ACC112 (cell line): ENCODE results near the gene FSTL4.

ENCODE experiments used
- H2AFZ ChIP-seq: fragments of 200-600 bp; sonication (generic); one replicate; pipeline ENCODE4 v1.6.0; 2017; ENCODE audit warnings: antibody characterized with exemption, low read length; ENCODE audit not compliant: unreplicated experiment
- H3K27ac ChIP-seq: fragments of 200-600 bp; sonication (generic); 2 replicates; pipeline ENCODE4 v1.5.1; 2014; ENCODE audit warnings: low read depth, mild to moderate bottlenecking, antibody characterized with exemption, low read length, moderate library complexity
- H3K27me3 ChIP-seq: fragments of 200-600 bp; sonication (generic); 2 replicates; pipeline ENCODE4 v1.6.1; 2014; ENCODE audit warnings: mild to moderate bottlenecking, antibody characterized with exemption, low read length, moderate library complexity, mixed read lengths; ENCODE audit not compliant: insufficient read depth
- H3K36me3 ChIP-seq: fragments of 200-600 bp; sonication (generic); 2 replicates; pipeline ENCODE4 v1.6.1; 2016; ENCODE audit warnings: mild to moderate bottlenecking, antibody characterized with exemption, low read length, moderate library complexity, mixed read lengths; ENCODE audit not compliant: insufficient read depth
- H3K4me1 ChIP-seq: fragments of 200-600 bp; sonication (generic); one replicate; pipeline ENCODE4 v1.6.1; 2016; ENCODE audit warnings: low read length, mixed read lengths; ENCODE audit not compliant: insufficient read depth, unreplicated experiment, control insufficient read depth
- H3K4me3 ChIP-seq: fragments of 200-600 bp; sonication (generic); 2 replicates; pipeline ENCODE4 v1.5.1; 2014; ENCODE audit warnings: mild to moderate bottlenecking, low read depth, low read length
- H3K79me2 ChIP-seq: fragments of 200-600 bp; sonication (generic); one replicate; pipeline ENCODE4 v1.6.0; 2016; ENCODE audit warnings: low read length; ENCODE audit not compliant: control insufficient read depth, unreplicated experiment, insufficient read depth

Gene FSTL4

GRCh38 chr5:133641683-133642082, 29.3 kb upstream of the FSTL4 start:
- H3K4me1 ChIP-seq = no peaks in the 10 kb centered on the region
- no peak overlapping the region for H2AFZ ChIP-seq
- no peaks in the 10 kb centered on the region for H3K36me3 ChIP-seq
- peaks cover 69% of the 10 kb centered on the region for H3K27me3 ChIP-seq
- no peak overlapping the region for H3K27ac ChIP-seq
- no peak overlapping the region for H3K4me3 ChIP-seq
- no peaks in the 10 kb centered on the region for H3K79me2 ChIP-seq

- Histone ChIP-seq H3K36me3 (no peaks in the 10 kb centered on the region), H3K27ac (no peak overlapping the region), H3K4me1 (no peaks in the 10 kb centered on the region), H3K4me3 (no peak overlapping the region), H2AFZ (no peak overlapping the region), H3K27me3 (peaks cover 55% of the 10 kb centered on the region), H3K79me2 (no peaks in the 10 kb centered on the region)
Measured at GRCh38 chr5:133639850-133640528, 27.6 kb upstream of the FSTL4 start.

- Histone ChIP-seq H3K27me3 (peaks cover 40% of the 10 kb centered on the region), H3K36me3 (no peaks in the 10 kb centered on the region), H3K4me3 (no peak overlapping the region), H3K4me1 (no peaks in the 10 kb centered on the region), H3K27ac (no peak overlapping the region), H2AFZ (no peak overlapping the region), H3K79me2 (no peaks in the 10 kb centered on the region)
Measured at GRCh38 chr5:133638436-133638835, 26.1 kb upstream of the FSTL4 start.

GRCh38 chr5:133637206-133637605, 24.9 kb upstream of the FSTL4 start:
- Histone ChIP-seq H3K4me3 (no peak overlapping the region), H2AFZ (no peak overlapping the region), H3K79me2 (no peaks in the 10 kb centered on the region), H3K27ac (no peak overlapping the region), H3K4me1 (no peaks in the 10 kb centered on the region), H3K36me3 (no peaks in the 10 kb centered on the region), H3K27me3 (peaks cover 28% of the 10 kb centered on the region)

- Histone ChIP-seq H3K27me3 (peaks cover 16% of the 10 kb centered on the region), H3K79me2 (no peaks in the 10 kb centered on the region), H2AFZ (no peak overlapping the region), H3K4me3 (no peak overlapping the region), H3K36me3 (no peaks in the 10 kb centered on the region), H3K4me1 (no peaks in the 10 kb centered on the region), H3K27ac (no peak overlapping the region)
Measured at GRCh38 chr5:133635051-133635450, 22.7 kb upstream of the FSTL4 start.

GRCh38 chr5:133627180-133627579, 14.8 kb upstream of the FSTL4 start:
- Histone ChIP-seq H3K36me3 (no peaks in the 10 kb centered on the region), H2AFZ (no peak overlapping the region), H3K27me3 (peaks cover 6% of the 10 kb centered on the region; the same call in 1 of the 2 replicates), H3K4me1 (no peaks in the 10 kb centered on the region), H3K27ac (no peak overlapping the region), H3K79me2 (no peaks in the 10 kb centered on the region), H3K4me3 (no peak overlapping the region)

- no peaks in the 10 kb centered on the region for H3K36me3 ChIP-seq
- no peaks in the 10 kb centered on the region for H3K4me1 ChIP-seq
- H3K27me3 ChIP-seq = peaks cover 17% of the 10 kb centered on the region; the same call in 1 of the 2 replicates
- no peak overlapping the region for H3K4me3 ChIP-seq
- H3K79me2 ChIP-seq = no peaks in the 10 kb centered on the region
- H3K27ac ChIP-seq = no peak overlapping the region
- no peak overlapping the region for H2AFZ ChIP-seq
Measured at GRCh38 chr5:133624316-133624715, 12.0 kb upstream of the FSTL4 start.

GRCh38 chr5:133618141-133618540, 5.8 kb upstream of the FSTL4 start:
- Histone ChIP-seq H3K4me3 (no peak overlapping the region), H3K36me3 (no peaks in the 10 kb centered on the region), H3K79me2 (no peaks in the 10 kb centered on the region), H3K27ac (no peak overlapping the region), H3K4me1 (no peaks in the 10 kb centered on the region), H2AFZ (no peak overlapping the region), H3K27me3 (peaks cover 48% of the 10 kb centered on the region)

- Histone ChIP-seq H2AFZ (no peak overlapping the region), H3K27me3 (peaks cover 72% of the 10 kb centered on the region), H3K27ac (no peak overlapping the region), H3K4me3 (no peak overlapping the region), H3K4me1 (no peaks in the 10 kb centered on the region), H3K79me2 (no peaks in the 10 kb centered on the region), H3K36me3 (no peaks in the 10 kb centered on the region)
Measured at GRCh38 chr5:133613743-133614142, 1.4 kb upstream of the FSTL4 start.

- H3K79me2 ChIP-seq = no peaks in the 10 kb centered on the region
- peaks cover 77% of the 10 kb centered on the region for H3K27me3 ChIP-seq
- H2AFZ ChIP-seq = no peak overlapping the region
- H3K4me3 ChIP-seq = no peak overlapping the region
- H3K4me1 ChIP-seq = no peaks in the 10 kb centered on the region
- H3K36me3 ChIP-seq = no peaks in the 10 kb centered on the region
- H3K27ac ChIP-seq = no peak overlapping the region
Measured at GRCh38 chr5:133613184-133613583, 843 bp upstream of the FSTL4 start.

- H3K27me3 ChIP-seq = peaks cover 92% of the 10 kb centered on the region
Measured at GRCh38 chr5:133611357-133612248, 738 bp downstream of the FSTL4 start.

More at GRCh38 chr5:133611357-133612248, 738 bp downstream of the FSTL4 start:
- Histone ChIP-seq H3K79me2 (no peaks in the 10 kb centered on the region), H3K4me1 (no peaks in the 10 kb centered on the region), H3K36me3 (no peaks in the 10 kb centered on the region), H3K27ac (no peak overlapping the region), H2AFZ (no peak overlapping the region), H3K4me3 (peak overlapping the region; percentile 33; the same call in 1 of the 2 replicates)
